ENCODE measurements around the gene HORMAD2.
"Not testable (repeated sequence)": the region's sequence is repeated elsewhere in the genome, so short reads cannot be mapped to it uniquely, and the experiment has no call there.

Gene HORMAD2

DNA sequence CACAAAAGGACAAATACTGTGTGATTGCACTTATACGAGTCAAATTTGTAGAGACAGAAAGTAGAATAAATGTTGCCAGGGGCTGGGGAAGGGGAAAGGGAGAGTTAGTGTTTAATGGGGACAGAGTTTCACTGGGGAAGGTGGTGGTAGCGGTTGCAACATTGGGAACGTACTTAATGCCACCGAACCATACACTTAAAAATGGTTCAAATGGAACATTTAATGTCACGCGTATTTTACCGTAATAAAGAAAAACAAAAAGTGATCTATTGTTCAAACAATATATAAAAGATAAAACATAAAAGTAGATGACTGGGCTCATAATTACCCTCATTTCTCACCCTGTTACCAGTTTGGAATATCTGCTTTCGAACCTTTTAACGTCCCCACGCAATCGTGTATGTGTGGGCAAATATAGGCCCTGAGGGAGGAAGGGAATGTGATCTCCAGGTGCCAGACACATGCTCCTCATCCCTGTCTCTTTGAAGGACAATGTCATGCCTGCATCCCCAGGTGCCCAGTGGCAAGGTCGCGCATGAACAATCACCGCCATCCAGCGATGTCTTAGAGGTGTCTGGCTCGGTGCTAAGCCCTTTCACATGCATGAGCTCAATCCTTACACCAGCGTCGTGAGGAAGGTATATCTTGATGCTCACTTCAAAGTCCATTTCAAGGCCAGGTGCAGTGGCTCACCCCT, 131.0 kb downstream of the HORMAD2 start:
- no peak for DNase-seq (ENCODE audit: low spot score)

DNA sequence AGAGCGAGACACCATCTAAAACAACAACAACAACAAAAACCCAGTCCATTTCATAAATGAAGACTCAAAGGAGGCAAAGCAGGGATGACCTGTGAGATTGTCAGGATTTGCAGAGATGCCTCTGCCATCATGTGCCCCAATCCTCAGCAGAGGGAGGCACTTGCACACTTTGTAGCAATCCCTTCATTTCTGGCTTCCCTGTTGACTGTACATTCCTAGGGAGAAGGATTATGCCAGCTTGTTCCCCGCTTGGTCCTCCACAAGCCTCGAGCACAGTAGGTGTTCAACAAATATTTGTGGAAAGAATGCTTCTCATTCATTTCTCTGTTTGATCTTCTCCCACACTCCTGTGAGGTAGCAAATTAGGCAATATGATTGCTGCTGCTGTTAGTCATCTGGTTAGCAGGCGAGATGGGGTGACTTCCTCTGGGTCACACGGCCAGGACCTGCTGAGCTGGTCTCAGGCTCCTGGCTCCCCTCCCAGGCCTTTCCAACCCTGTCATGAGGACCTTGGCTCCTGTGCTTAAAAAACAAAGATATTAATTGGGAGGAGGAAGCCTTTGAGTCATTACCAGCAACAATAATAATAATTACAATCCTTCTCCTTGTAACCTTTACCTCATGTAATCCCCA, 132.2 kb downstream of the HORMAD2 start:
- peak; percentile 69 for DNase-seq (ENCODE audit: low spot score)

DNA sequence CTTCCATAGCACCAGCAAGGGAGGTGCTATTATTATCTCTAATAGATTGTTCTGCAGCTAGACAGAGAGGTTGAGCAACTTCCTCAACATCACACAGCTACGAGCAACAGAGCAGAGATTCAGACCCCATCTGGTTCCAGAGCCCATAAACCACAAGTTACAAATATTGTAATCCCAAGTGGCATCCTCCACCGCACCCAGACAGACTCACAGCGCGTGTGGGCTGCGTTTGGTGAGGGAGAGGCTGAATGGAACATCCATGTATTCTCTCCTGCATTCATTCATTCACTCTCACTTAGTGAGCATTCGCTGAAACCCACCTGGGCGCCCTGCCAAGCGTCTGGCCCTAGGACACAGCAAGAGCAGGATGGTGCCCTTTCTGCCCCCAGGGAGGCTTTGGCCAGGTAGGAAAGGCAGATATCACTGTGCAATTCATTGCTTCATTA, 132.8 kb downstream of the HORMAD2 start:
- no peak for DNase-seq (ENCODE audit: low spot score)

DNA sequence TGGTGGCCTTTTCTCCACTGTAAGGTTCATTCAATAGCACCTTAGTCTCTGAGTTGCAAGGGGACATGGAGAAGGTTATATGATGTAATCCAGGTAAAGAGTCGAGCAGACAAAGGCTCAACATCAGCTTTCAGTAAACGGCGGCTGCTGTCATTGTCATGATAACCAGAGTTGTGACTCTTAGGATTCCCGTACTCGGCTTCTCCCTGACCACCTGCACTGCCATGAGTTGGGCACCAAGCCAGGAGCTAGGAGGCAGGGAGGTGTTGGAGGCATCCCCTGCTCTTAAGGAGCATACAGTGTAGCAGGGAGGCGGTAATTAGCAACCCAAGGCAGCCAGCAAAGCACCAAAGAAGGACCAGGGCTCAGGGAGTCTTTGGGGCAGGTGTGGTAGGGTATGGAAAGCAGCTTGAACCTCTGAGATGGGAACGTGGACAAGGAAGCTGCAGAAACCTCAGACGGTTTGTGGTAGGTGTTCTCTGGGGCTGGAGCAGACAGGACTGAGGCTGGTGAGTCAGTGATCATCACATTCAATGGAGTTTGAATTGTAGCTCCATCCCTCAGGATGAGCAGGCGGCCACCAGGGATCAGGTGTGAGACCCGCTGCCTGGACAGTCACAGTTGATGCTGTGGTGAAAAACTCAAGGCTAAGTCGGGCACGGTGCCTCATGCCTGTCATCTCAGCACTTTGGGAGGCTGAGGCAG, 134.6 kb downstream of the HORMAD2 start:
- no peak for DNase-seq (ENCODE audit: low spot score)

DNA sequence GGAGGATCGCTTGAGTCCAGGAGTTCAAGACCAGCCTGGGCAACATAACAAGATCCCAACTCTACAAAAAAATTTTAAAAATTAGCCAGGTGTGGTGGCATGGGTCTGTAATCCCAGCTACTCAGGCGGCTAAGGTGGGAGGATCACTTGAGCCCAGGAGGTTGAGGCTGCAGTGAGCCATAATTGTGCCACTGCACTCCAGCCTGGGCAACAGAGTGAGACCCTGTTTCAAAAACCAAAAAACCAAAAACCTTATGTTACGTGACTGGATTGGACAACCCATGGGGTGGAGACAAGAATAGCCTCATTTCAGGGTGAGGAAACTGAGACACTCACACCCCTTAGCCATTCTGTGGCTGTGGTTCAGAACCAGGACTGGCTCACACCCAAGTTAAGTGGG, 136.0 kb downstream of the HORMAD2 start:
- DNase-seq (ENCODE audit: low spot score): not testable (repeated sequence)

DNA sequence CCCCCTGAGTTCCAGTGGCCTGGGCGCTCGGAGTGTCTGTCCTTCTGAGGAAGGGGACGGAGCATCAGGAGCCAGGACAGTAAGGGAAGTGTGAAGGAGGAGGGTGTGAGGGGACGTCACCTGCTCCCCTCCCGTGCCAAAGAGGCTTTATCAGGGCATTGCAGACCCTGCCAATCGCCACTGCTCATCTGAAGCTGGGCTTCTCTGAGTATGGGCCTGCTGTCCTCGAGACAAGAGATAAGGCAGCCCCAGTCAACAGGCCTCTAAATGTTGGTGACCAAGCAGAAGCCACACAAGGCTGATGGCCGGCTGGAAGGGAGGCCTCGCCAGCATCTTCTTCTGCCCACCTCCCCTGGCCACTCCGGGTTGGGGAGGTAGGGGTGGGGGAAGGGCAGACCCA, 136.4 kb downstream of the HORMAD2 start:
- DNase-seq (ENCODE audit: low spot score): no peak

DNA sequence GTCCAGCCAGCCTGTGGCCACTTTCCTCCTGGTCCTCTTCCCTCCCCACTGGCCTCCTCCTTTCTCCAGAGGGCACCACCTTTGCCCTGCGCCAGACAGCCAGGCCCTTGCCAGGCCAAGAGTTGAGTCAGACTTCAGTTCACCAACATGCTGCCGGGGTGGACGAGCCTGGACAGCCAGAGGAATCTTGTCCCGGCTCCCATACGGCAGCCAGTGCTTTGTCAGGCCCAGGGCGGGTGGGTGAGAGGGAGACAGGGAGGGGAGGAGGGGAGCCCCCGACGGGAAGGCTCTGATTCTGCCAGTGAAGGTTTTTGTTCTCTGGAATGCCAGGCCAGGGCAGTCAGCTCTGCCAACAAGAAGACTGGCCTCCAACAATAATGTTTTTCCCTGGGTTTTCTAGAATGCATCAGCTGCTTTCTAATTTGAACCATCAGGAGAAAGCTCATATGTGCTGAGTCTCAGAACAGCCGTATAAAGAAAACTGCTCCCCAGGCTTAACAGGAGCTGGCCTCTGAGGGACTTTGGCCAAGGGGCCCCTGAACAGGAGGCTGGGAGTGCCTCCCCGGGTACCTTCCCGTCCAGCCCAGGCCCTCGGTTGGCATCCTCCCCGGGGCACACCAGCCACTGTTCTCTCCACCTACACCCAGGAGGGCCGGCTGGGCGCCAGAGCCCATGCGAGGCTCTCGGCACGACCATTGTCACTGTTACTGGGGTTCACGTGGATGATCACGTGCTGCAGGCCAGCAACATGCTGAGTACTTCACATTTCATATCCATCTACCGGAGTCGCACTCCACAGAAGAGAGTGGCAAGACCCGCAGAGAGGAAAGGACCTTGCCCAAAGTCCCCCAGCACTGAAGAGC, 137.7 kb downstream of the HORMAD2 start:
- no peak for DNase-seq (ENCODE audit: low spot score)

DNA sequence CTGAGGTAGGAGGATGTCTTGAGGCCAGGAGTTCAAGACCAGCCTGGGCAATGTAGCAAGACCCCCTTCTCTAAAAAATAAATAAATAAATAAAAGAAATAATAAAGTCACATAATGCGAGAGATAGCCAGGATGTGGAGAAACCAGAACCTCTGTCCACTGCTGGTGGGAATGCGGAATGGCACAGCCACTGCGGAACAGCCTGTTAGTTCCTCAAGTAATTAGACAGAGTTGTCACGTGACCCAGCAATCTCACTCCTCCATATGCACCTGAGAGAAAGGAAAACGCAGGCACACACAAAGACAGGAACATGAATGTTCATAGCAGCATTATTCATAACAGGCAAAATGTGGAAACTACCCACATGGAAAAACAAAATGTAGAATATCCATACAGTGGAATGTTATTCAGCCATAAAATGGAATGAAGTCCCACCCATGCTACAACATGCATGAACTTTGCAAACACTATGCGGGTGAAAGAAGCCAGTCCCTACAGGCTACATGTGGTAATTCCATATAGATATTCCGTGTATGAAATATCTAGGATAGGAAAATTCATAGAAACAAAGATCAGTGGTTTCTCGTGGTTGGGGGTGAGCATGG, 138.9 kb downstream of the HORMAD2 start:
- DNase-seq (ENCODE audit: low spot score): no peak

DNA sequence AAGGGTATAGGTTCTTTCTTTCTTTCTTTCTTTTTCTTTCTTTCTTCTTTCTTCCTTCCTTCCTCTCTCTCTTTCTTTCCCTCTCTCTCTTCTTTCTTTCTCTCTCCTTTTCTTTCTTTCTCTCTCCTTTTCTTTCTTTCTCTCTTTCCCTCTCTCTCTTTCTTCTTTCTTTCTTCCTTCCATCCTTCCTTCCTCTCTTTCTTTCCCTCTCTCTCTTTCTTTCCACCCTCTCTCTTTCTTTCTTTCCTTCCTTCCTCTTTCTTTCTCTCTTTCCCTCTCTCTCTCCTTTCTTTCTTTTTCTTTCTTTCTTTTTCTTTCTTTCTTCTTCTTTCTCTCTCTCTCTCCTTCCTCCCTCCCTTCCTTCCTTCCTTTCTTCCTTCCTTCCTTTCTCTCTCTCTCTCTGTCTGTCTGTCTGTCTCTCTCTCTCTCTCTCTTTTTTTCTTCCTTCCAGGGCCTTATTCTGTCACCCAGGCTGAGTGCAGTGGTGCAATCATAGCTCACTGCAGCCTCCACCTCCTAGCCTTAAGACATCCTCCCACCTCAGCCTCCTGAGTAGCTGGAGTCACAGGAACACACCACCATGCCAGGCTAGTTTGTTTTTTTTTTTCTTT, 139.5 kb downstream of the HORMAD2 start:
- no peak for DNase-seq (ENCODE audit: low spot score)

DNA sequence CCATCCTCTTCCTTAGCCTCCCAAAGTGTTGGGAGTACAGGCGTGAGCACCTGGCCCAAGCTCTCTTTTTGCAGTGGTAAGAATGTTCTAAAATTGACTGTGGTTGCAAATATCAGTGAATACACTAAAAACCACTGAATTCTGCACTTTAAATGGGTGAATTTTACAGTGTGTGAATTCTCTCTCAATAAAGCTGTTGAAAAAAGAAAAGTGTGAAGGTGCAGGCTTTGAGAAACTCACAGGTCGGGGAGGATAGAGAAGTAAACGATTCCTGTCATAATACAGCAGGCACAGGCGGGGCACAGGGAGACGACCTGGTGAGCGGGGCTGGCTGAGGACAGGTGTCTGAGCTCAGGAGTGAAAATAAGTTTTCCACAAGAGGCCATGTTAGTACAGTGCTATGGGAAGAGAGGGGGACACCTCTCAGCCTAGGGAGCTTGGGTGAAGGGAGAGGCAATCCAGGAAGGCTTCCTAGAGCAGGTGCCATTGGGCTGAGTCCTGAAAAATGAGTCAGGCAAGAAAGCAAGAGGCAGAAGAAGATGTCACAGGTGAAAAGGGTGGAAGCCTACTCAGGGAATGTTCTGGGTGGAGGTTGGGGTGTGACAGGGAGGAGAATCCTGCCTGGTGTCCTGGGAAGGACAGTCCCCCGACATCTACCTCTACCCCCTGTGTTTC, 140.2 kb downstream of the HORMAD2 start:
- DNase-seq (ENCODE audit: low spot score): no peak

DNA sequence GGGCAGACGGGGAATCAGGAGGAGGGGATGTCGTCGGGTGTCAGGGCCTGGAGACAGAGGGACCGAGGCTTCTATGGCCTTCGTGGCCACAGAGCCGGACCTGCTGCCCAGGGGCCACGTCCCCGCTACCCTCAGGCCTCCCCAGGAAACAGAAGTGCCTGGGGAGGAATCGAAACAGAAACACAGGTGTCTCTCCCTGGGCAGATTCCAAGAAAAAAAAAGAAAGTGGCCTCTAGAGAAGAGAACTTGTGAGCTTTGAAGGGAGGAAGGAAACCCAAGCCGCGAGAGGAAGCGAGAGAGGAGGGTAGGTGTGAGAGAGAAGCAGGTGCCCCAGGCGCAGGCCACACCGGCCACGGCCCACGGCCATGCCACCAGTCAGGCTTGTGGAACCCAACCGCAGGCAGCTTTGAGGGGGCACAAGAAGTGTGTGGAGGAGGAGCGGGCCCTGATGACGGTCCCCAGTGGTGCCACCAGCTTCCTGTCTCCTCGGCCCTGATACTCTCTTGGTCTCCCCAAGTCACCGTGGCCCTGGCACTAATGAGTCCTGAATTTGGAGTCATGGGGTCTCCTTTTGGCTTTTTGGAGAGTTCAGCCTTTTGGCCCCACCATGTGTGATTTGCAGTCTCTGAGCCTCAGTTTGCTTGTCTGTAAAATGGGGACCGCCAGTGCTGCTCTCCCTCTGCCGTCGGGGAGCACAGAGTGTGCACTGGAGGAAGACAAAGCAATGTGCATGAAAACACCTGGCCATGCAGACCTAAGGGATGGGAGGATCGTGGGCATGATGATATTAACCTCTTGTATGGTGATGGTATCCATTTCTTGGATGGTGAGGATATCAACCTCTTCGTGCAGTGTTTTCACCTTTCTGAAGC, 141.1 kb downstream of the HORMAD2 start:
- no peak for DNase-seq (ENCODE audit: low spot score)

DNA sequence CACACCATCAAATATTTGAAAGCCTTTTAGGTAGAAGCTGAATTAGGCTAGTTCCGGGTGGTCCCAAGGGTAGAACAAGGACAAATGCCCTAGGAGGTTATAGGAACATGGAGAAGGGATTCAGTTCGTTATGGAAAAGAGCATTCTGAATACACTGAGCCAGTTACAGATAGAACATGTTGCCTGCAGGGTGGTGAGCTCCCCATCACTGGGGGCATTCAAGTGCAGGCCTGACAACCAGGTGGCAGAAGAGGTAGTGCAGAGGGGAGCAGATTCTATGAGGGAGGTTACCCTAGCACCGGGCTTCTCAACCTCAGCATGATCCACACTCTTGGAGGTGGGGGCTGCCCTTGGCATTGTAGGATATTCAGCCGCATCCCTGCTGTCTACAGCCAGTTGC, 142.1 kb downstream of the HORMAD2 start:
- DNase-seq (ENCODE audit: low spot score): no peak

DNA sequence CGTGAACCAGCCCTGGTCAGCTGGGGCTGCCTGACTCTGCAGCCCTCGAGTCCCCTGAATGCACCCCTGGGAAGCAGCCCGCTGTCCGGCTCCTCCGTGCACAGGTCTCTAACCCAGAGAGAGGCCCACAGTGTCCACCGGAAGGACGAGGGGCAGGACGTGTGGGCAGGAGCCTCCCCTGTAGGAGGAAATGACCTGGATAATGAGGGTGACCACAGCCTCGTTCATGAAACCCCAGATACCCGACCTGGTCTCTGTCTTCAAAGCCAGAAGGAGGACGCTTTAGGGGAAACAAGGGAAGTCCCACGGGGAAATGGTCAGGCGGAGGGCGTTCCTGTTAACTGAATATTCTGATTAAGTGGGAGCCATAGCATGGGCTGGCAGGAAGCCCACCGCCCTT, 143.0 kb downstream of the HORMAD2 start:
- no peak for DNase-seq (ENCODE audit: low spot score)

DNA sequence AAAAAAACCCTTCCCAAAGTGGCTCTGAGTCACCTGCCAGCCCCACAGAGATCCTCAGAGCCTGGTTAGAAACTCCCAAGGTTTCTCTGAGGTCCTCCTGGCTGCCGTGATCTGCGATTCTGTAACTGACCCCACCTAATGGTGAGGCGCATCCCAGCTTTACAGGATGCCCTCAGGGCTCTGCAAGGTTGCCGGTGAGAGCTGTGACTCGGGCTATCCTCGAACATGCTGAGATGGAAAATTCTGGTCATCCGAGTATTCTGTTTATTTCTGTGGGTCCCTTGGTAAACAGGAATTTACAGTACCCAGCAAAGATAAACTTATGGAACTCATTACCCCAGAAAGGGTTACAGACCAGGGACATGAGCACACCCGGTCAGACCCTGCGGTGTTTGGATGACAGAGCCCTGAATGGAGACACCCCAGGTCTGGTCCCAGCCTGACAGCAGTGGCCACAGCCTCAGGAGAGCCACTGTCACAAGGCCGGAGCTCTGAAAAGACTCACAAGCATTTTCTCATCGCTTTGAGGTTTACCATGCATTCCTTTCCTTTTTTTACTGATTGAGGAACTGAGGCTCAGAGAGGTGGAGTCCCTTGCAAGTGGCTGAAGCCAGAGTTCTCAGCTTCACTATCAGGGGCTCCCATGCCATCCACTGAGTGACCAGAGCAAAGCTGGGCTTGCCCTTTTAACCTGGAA, 144.0 kb downstream of the HORMAD2 start:
- no peak for DNase-seq (ENCODE audit: low spot score)

DNA sequence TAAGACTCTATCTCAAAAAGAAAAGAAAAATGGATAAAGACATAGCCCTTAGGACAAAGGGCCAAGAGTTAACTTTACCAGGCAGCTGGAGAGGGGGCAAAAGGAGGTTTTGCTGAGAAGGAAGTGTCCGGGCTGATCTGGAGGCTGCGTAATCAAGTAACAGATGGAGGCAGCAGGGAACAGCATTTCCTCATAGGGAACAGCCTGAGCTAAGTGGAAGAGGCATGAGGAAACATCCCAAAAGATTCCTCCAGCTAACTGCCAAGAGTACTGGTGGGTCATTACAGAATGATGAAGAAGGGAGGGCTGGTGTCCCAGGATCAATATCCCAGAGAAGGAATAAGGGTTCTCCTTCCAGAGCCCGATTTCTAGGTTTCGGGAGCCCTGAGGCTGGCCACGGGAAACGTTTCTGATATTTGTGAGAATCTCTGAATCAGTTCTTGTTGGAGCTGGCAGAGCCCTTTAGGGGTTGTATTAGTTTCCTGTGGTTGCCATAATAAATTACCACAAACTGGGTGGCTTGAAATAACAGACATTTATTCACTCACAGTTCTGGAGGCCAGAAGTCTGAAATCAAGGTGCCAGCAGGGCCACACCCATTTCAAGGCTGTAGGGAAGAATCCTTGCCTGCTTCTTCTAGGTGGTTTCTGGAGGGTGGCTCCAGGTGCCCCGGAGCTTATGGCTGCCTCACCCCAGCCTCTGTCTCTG, 145.1 kb downstream of the HORMAD2 start:
- no peak for DNase-seq (ENCODE audit: low spot score)

DNA sequence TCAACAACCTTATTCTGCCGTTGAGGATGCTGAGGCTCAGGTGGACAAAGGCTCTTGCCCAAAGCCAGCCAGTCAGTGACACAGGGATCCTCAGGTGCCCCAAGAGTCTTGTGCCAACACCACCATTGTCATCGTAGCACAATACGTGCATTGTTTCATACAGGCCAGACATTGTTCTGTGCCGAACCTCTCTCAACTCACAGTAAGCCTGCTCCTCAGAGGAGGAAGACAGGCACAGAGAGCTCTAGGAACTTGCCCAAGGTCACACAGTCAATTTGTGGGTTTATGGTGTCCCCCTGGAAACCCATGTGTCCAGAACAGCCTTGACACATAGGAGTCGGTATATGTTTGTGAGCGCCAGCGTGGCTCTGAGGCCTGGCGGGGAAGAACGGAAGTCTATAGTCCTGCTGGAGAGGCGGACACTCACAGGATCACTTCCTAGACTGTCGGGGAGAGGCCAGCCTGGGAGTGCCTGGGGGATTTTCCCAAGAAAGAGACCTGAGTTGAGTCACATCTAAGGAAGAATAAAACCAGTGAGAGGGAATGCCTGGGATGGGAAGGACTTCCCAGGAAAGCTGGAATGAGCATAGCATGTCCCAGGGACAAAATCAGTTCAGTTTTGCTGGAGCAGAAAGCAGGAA, 146.0 kb downstream of the HORMAD2 start:
- DNase-seq (ENCODE audit: low spot score): no peak

Measured in HuH-7 (cell line).